HepG2 (cell line): ENCODE data around the gene SLCO3A1. TPM values are rescaled to one million over a fixed set of nuclear protein-coding genes. Genes with fewer than 3 reads are reported as not detected.

ENCODE experiments used
- ATAC-seq: fragments of 200-7000 bp; cut with Tn5 transposase; 3 replicates; pipeline ENCODE4 v1.9.1; 2020; ENCODE audit warnings: mild to moderate bottlenecking, moderate library complexity
- BruUV-seq: library from RNA; stranded (reverse); fragments of 400-500 nt; replicated peaks from 2 replicates; lab custom pipeline; 2021; lab: Mats Ljungman, UMichigan
- CTCF ChIA-PET: fragments of 300-600 bp; formaldehyde crosslinking; extraction: SDS; loops from one replicate; lab custom pipeline; 2021; ENCODE audit warnings: low total read pairs, inconsistent platforms, low intra/inter-chr PET ratio; lab: Yijun Ruan, JAX
- POLR2A ChIA-PET: fragments of 350-600 bp; sonication (Branson Sonifier 250); formaldehyde crosslinking; loops from one replicate; lab custom pipeline; 2020; ENCODE audit warnings: antibody characterized with exemption, inconsistent platforms; lab: Yijun Ruan, JAX
- DNase-seq: peaks from one replicate; pipeline ENCODE4 v3.0.0-alpha.2; 2015; ENCODE audit warnings: low spot score
- FAIRE-seq: peaks from 3 replicates; lab custom pipeline; 2011; peaks lifted over from hg19 to GRCh38; lab: Jason Lieb, UNC
- H2AFZ ChIP-seq: one replicate; pipeline ENCODE4 v1.6.1; 2011; ENCODE audit warnings: low read length, inconsistent platforms
- H3K27ac ChIP-seq: fragments of 300-600 bp; 3 replicates; pipeline ENCODE4 v1.8.0; 2011; ENCODE audit warnings: mixed run types, mild to moderate bottlenecking, mixed read lengths, low read length, inconsistent platforms; ENCODE audit not compliant: insufficient read depth; ENCODE audit errors: extremely low read length
- H3K27me3 ChIP-seq, 2 experiments: fragments of 200-600 bp in 1 of 2; 2 replicates in 1 of 2; 3 replicates in 1 of 2; pipeline versions ENCODE4 v1.6.0 to v1.8.0; 2011; ENCODE audit warnings: low read length in 2 of 2, mild to moderate bottlenecking in 2 of 2, moderate library complexity in 2 of 2, inconsistent platforms in 1 of 2; ENCODE audit not compliant: insufficient read depth in 2 of 2, control insufficient read depth in 1 of 2
- H3K36me3 ChIP-seq, 2 experiments: fragments of 200-600 bp in 1 of 2; replicated peaks in 1 of 2; 2 replicates in 1 of 2; 3 replicates in 1 of 2; pipeline versions ENCODE4 v1.5.1 to v1.8.0; 2011; ENCODE audit warnings: low read length in 2 of 2, inconsistent platforms in 1 of 2; ENCODE audit not compliant: insufficient read depth in 2 of 2, control insufficient read depth in 1 of 2
- H3K4me1 ChIP-seq: 2 replicates; pipeline ENCODE4 v1.5.1; 2012; ENCODE audit warnings: low read length, inconsistent platforms; ENCODE audit not compliant: insufficient read depth
- H3K4me2 ChIP-seq: 2 replicates; pipeline ENCODE4 v1.6.0; 2011; ENCODE audit warnings: low read depth, low read length, inconsistent platforms
- H3K4me3 ChIP-seq, 3 experiments: fragments of 200-600 bp in 1 of 3; sonication (generic), shearing (Covaris generic) in 1 of 3; replicated peaks in 1 of 3; 2 replicates each; pipeline ENCODE4 v1.5.1; 2011 to 2016; ENCODE audit warnings: low read length in 3 of 3, inconsistent platforms in 2 of 3, low read depth in 2 of 3, mild to moderate bottlenecking in 2 of 3, control low read depth in 1 of 3, mixed read lengths in 1 of 3; ENCODE audit not compliant: insufficient read depth in 1 of 3
- H3K79me2 ChIP-seq: one replicate; pipeline ENCODE4 v1.6.1; 2011; ENCODE audit warnings: low read length, inconsistent platforms; ENCODE audit not compliant: insufficient read depth
- H3K9ac ChIP-seq: 2 replicates; pipeline ENCODE4 v1.6.0; 2011; ENCODE audit warnings: mild to moderate bottlenecking, low read depth, low read length, inconsistent platforms; ENCODE audit not compliant: insufficient read depth
- H3K9me3 ChIP-seq: 2 replicates; pipeline ENCODE4 v1.5.1; 2012; ENCODE audit warnings: mild to moderate bottlenecking, low read length
- H4K20me1 ChIP-seq: 2 replicates; pipeline ENCODE4 v1.6.0; 2011; ENCODE audit warnings: inconsistent platforms, mild to moderate bottlenecking, low read length, moderate library complexity; ENCODE audit not compliant: insufficient read depth
- FOXC1 ChIP-seq: sonication (generic); formaldehyde crosslinking; IDR thresholded peaks from 2 replicates; pipeline ENCODE4 v1.8.0; 2022; ENCODE audit warnings: mild to moderate bottlenecking, missing genetic modification reagents, borderline replicate concordance
- MXD1 ChIP-seq: sonication (generic); formaldehyde crosslinking; IDR thresholded peaks from 2 replicates; pipeline ENCODE4 v1.4.0; 2020; ENCODE audit warnings: mild to moderate bottlenecking, missing genetic modification reagents
- TOPORS ChIP-seq: sonication (generic); formaldehyde crosslinking; IDR thresholded peaks from 2 replicates; pipeline ENCODE4 v1.8.0; 2023; ENCODE audit warnings: mild to moderate bottlenecking, missing genetic modification reagents
- WGBS: methylation state at CpG from one replicate; pipeline ENCODE4 v1.1.6; 2017; ENCODE audit warnings: low lambda C conversion rate; 5-methylcytosine and 5-hydroxymethylcytosine counted together
- in situ Hi-C: cut with HindIII; loops from 2 replicates; pipeline ENCODE4 v1.10.0; 2017; ENCODE audit warnings: low pct_unique_long_range_greater_than_20kb; ENCODE audit not compliant: extremely low pct_ligation_motif_present
- intact Hi-C: fragments of 100-400 bp; cut with micrococcal nuclease; formaldehyde crosslinking; loops from one replicate; pipeline ENCODE4 v1.10.0; 2022; ENCODE audit not compliant: unreplicated experiment
- polyA plus RNA-seq, 8 experiments: library from polyadenylated mRNA; depleted of rRNA in 3 of 8; stranded (reverse) in 7 of 8; unstranded in 1 of 8; fragments of >200 nt; fragmentation: Illumina TruSeq in 4 of 8; extraction: Trizol in 4 of 8; gene quantifications; 2 replicates each; pipeline versions ENCODE4 v1.2.1 to v1.2.3, GENCODE V29; 2011 to 2016; ENCODE audit warnings: low read depth in 4 of 8, missing spikeins in 1 of 8, mixed read lengths in 1 of 8; ENCODE audit not compliant: insufficient read depth in 1 of 8
- total RNA-seq, 5 experiments: library from RNA; depleted of rRNA; stranded (reverse); fragments of >200 nt; fragmentation: Illumina TruSeq; extraction: Trizol; gene quantifications; 2 replicates each; pipeline ENCODE4 v1.2.3, GENCODE V29; 2016; ENCODE audit warnings: low read depth in 1 of 5
- TF ChIP-seq, protein P1 (sequence below): sonication (generic); formaldehyde crosslinking; IDR thresholded peaks from 2 replicates; pipeline ENCODE4 v1.5.1; 2020; ENCODE audit warnings: mild to moderate bottlenecking, missing genetic modification reagents, moderate library complexity

SLCO3A1 gene
- total and polyA plus RNA-seq, 2 of the 13 experiments (the other 11 are each of a cell fraction or from before 2014, with no cell fraction given), result 0.02 TPM; not detected in 1

GRCh38 chr15:92166029-92166428, 312.5 kb downstream of the SLCO3A1 start:
- no peaks in the 10 kb centered on the region for H3K36me3 ChIP-seq

More at GRCh38 chr15:92166029-92166428, 312.5 kb downstream of the SLCO3A1 start:
- Histone ChIP-seq H3K9ac (no peak overlapping the region), H3K27me3 (no peaks in the 10 kb centered on the region), H2AFZ (no peak overlapping the region), H3K27ac (peak overlapping the region; percentile 86), H3K4me3 (no peak overlapping the region), H3K9me3 (no peaks in the 10 kb centered on the region), H3K79me2 (no peaks in the 10 kb centered on the region), H3K4me2 (no peak overlapping the region), H4K20me1 (no peaks in the 10 kb centered on the region), H3K4me1 (peaks cover 85% of the 10 kb centered on the region)
- POLR2A ChIA-PET, result no interaction called here
- DNase-seq (no peak), FAIRE-seq (no peak), ATAC-seq (no peak)
- TF ChIP-seq, protein P1, sequence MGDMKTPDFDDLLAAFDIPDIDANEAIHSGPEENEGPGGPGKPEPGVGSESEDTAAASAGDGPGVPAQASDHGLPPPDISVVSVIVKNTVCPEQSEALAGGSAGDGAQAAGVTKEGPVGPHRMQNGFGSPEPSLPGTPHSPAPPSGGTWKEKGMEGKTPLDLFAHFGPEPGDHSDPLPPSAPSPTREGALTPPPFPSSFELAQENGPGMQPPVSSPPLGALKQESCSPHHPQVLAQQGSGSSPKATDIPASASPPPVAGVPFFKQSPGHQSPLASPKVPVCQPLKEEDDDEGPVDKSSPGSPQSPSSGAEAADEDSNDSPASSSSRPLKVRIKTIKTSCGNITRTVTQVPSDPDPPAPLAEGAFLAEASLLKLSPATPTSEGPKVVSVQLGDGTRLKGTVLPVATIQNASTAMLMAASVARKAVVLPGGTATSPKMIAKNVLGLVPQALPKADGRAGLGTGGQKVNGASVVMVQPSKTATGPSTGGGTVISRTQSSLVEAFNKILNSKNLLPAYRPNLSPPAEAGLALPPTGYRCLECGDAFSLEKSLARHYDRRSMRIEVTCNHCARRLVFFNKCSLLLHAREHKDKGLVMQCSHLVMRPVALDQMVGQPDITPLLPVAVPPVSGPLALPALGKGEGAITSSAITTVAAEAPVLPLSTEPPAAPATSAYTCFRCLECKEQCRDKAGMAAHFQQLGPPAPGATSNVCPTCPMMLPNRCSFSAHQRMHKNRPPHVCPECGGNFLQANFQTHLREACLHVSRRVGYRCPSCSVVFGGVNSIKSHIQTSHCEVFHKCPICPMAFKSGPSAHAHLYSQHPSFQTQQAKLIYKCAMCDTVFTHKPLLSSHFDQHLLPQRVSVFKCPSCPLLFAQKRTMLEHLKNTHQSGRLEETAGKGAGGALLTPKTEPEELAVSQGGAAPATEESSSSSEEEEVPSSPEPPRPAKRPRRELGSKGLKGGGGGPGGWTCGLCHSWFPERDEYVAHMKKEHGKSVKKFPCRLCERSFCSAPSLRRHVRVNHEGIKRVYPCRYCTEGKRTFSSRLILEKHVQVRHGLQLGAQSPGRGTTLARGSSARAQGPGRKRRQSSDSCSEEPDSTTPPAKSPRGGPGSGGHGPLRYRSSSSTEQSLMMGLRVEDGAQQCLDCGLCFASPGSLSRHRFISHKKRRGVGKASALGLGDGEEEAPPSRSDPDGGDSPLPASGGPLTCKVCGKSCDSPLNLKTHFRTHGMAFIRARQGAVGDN (CRISPR knock-in tag), result peak; percentile 26; the same call in 1 of the 2 replicates
- no peak for TF ChIP-seq TOPORS
- TF ChIP-seq FOXC1, result no peak
- TF ChIP-seq MXD1, result no peak
- 84% methylated on average over 7 of the region's 7 CpGs for WGBS
- BruUV-seq, result no TSS peak
- CTCF ChIA-PET, result no interaction called here
- in situ Hi-C loops, result no loop called here
- intact Hi-C loops, result no loop called here
